Measurements from ENCODE around the gene METTL1. TPM values are rescaled to one million over a fixed set of nuclear protein-coding genes. Genes with fewer than 3 reads are reported as not detected.

Gene METTL1
- total and polyA plus RNA-seq, 4 donors: 2.8 to 11.2 (median 7.1) TPM

- DNase-seq (ENCODE audit: low spot score): no peak
- H3K27me3 ChIP-seq (ENCODE audit: control insufficient read depth in 4 of 4, insufficient read depth in 4 of 4, low read length in 3 of 4): no peaks in the 10 kb centered on the region
- peaks cover 4 to 60% (median 41%) of the 10 kb centered on the region in 4 donors for H3K36me3 ChIP-seq (ENCODE audit: control insufficient read depth in 4 of 4, insufficient read depth in 3 of 4, low read depth in 1 of 4, low read length in 3 of 4)
- no peak for TF ChIP-seq FOXA2 (IDR thresholded peaks at IDR 0.05)
- no peak for TF ChIP-seq HNF4A (conservative IDR thresholded peaks at IDR 0.05)
- TF ChIP-seq FOXA1 (IDR thresholded peaks at IDR 0.05): no peak
- no peak for TF ChIP-seq GABPA (IDR thresholded peaks at IDR 0.05 in 1 of 2, conservative IDR thresholded peaks at IDR 0.05 in 1 of 2)
- no peak for TF ChIP-seq EGR1 (IDR thresholded peaks at IDR 0.05; ENCODE audit: low read depth in 2 of 2)
- no peak for TF ChIP-seq RAD21 (IDR thresholded peaks at IDR 0.05)
- no peak for TF ChIP-seq HNF4G (IDR thresholded peaks at IDR 0.05)
- TF ChIP-seq RXRA (IDR thresholded peaks at IDR 0.05): no peak
- TF ChIP-seq ATF3 (IDR thresholded peaks at IDR 0.05): no peak
- TF ChIP-seq, protein P1, sequence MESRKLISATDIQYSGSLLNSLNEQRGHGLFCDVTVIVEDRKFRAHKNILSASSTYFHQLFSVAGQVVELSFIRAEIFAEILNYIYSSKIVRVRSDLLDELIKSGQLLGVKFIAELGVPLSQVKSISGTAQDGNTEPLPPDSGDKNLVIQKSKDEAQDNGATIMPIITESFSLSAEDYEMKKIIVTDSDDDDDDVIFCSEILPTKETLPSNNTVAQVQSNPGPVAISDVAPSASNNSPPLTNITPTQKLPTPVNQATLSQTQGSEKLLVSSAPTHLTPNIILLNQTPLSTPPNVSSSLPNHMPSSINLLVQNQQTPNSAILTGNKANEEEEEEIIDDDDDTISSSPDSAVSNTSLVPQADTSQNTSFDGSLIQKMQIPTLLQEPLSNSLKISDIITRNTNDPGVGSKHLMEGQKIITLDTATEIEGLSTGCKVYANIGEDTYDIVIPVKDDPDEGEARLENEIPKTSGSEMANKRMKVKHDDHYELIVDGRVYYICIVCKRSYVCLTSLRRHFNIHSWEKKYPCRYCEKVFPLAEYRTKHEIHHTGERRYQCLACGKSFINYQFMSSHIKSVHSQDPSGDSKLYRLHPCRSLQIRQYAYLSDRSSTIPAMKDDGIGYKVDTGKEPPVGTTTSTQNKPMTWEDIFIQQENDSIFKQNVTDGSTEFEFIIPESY (IDR thresholded peaks at IDR 0.05): no peak
- TF ChIP-seq TAF1 (conservative IDR thresholded peaks at IDR 0.05): no peak
- no peak for TF ChIP-seq JUND (IDR thresholded peaks at IDR 0.05)
- TF ChIP-seq REST (IDR thresholded peaks at IDR 0.05): no peak
- H3K9ac ChIP-seq (ENCODE audit: low read depth in 1 of 2, low read length in 2 of 2): no peak overlapping the region
- H3K27ac ChIP-seq (ENCODE audit: low read depth in 1 of 2, low read length in 2 of 2): no peak overlapping the region
- H3K9me3 ChIP-seq (ENCODE audit: control insufficient read depth in 4 of 4, low read length in 3 of 4): no peaks in the 10 kb centered on the region
- H3K4me1 ChIP-seq (ENCODE audit: control insufficient read depth in 4 of 4, insufficient read depth in 4 of 4, low read length in 3 of 4): no peaks in the 10 kb centered on the region
- H3K4me3 ChIP-seq (ENCODE audit: low read depth in 1 of 3, low read length in 3 of 3): no peak overlapping the region
- 96% methylated on average over 6 of the region's 6 CpGs for WGBS
Observed at GRCh38 chr12:57795354-57795753, 23.4 kb upstream of the METTL1 start.

DNA sequence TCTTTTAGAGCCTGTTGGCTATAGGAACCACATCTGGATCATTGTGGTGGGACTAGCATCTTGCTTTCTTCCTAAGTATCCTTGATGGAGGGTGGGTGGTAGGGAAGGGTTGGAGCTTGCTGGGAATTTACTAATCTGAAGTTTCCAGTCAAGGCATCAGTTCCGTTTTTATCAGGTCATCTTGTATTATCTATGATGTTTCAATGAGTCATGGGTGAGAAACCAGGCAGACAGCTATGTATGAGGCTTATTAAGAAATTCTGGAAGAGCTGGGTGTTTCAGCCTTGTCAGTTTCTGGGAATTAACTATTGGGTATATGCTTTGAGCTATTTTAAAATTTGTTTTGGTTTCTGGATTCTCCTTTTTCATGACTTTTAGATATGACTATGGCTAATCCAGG lies 22.0 kb upstream of the METTL1 start:
- Histone ChIP-seq H3K9me3 (ENCODE audit: control insufficient read depth in 4 of 4, low read length in 3 of 4) (no peaks in the 10 kb centered on the region), H3K9ac (ENCODE audit: low read depth in 1 of 2, low read length in 2 of 2) (no peak overlapping the region), H3K27ac (ENCODE audit: low read depth in 1 of 2, low read length in 2 of 2) (no peak overlapping the region), H3K4me1 (ENCODE audit: control insufficient read depth in 4 of 4, insufficient read depth in 4 of 4, low read length in 3 of 4) (no peaks in the 10 kb centered on the region), H3K4me3 (ENCODE audit: low read depth in 1 of 3, low read length in 3 of 3) (no peak overlapping the region), H3K27me3 (ENCODE audit: control insufficient read depth in 4 of 4, insufficient read depth in 4 of 4, low read length in 3 of 4) (no peaks in the 10 kb centered on the region), H3K36me3 (ENCODE audit: control insufficient read depth in 4 of 4, insufficient read depth in 3 of 4, low read depth in 1 of 4, low read length in 3 of 4) (peaks cover 4 to 52% (median 33%) of the 10 kb centered on the region in 4 donors)
- TF ChIP-seq, protein P1 (IDR thresholded peaks at IDR 0.05): no peak
- TF ChIP-seq YY1 (IDR thresholded peaks at IDR 0.05): no peak
- no peak for TF ChIP-seq HNF4G (IDR thresholded peaks at IDR 0.05)
- no peak for TF ChIP-seq FOXA2 (IDR thresholded peaks at IDR 0.05)
- TF ChIP-seq, protein P2, sequence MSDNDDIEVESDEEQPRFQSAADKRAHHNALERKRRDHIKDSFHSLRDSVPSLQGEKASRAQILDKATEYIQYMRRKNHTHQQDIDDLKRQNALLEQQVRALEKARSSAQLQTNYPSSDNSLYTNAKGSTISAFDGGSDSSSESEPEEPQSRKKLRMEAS (IDR thresholded peaks at IDR 0.05): no peak
- no peak for TF ChIP-seq HNF4A (conservative IDR thresholded peaks at IDR 0.05)
- no peak for TF ChIP-seq REST (IDR thresholded peaks at IDR 0.05)
- no peak for TF ChIP-seq ATF3 (IDR thresholded peaks at IDR 0.05)
- TF ChIP-seq GABPA (IDR thresholded peaks at IDR 0.05 in 1 of 2, conservative IDR thresholded peaks at IDR 0.05 in 1 of 2): no peak
- no peak for TF ChIP-seq TAF1 (conservative IDR thresholded peaks at IDR 0.05)
- no peak for TF ChIP-seq EGR1 (IDR thresholded peaks at IDR 0.05; ENCODE audit: low read depth in 2 of 2)
- no peak for TF ChIP-seq SP1 (IDR thresholded peaks at IDR 0.05)
- no peak for TF ChIP-seq RXRA (IDR thresholded peaks at IDR 0.05)
- 63% methylated on average over 1 of the region's 1 CpG for WGBS
- DNase-seq (ENCODE audit: low spot score): no peak
